PC-3 (cell line): Measurements from ENCODE around the gene TMEM185A. TPM values are rescaled to one million over a fixed set of nuclear protein-coding genes. Genes with fewer than 3 reads are reported as not detected.

Source experiments
- ATAC-seq: fragments of 200-7000 bp; cut with Tn5 transposase; 2 replicates; pipeline ENCODE4 v1.9.1; 2020; ENCODE audit warnings: mild to moderate bottlenecking, moderate library complexity
- BruUV-seq: library from RNA; stranded (reverse); fragments of 400-500 nt; replicated peaks from 2 replicates; lab custom pipeline; 2021; lab: Mats Ljungman, UMichigan
- CTCF ChIA-PET: fragments of 300-600 bp; sonication (Branson Sonifier 250); formaldehyde crosslinking; loops from one replicate; lab custom pipeline; 2022; ENCODE audit warnings: antibody characterized with exemption; lab: Charles Lee
- POLR2A ChIA-PET: fragments of 300-600 bp; sonication (Branson Sonifier 250); formaldehyde crosslinking; loops from one replicate; lab custom pipeline; 2022; ENCODE audit warnings: antibody characterized with exemption; ENCODE audit not compliant: unreplicated experiment; lab: Charles Lee
- DNase-seq: peaks from one replicate; pipeline ENCODE4 v3.0.0-alpha.2; 2015
- H2AFZ ChIP-seq: fragments of 300-600 bp; sonication (generic); 2 replicates; pipeline ENCODE4 v1.6.0; 2016; ENCODE audit warnings: antibody characterized with exemption, low read length
- H3F3A ChIP-seq: fragments of 300-600 bp; sonication (generic); one replicate; pipeline ENCODE4 v1.6.0; 2017; ENCODE audit warnings: antibody characterized with exemption, low read length, control low read depth, mild to moderate bottlenecking; ENCODE audit not compliant: unreplicated experiment
- H3K27ac ChIP-seq: fragments of 300-600 bp; sonication (generic); 2 replicates; pipeline ENCODE4 v1.5.1; 2016; ENCODE audit warnings: mild to moderate bottlenecking, low read length
- H3K27me3 ChIP-seq: fragments of 300-600 bp; sonication (generic); 2 replicates; pipeline ENCODE4 v1.6.1; 2016; ENCODE audit warnings: low read length, mixed read lengths
- H3K36me3 ChIP-seq: fragments of 300-600 bp; sonication (generic); 2 replicates; pipeline ENCODE4 v1.6.1; 2016; ENCODE audit warnings: low read depth, mixed run types, low read length, mixed read lengths
- H3K4me1 ChIP-seq: fragments of 300-600 bp; sonication (generic); 2 replicates; pipeline ENCODE4 v1.5.1; 2016; ENCODE audit warnings: low read length; ENCODE audit not compliant: insufficient read depth
- H3K4me2 ChIP-seq: fragments of 300-600 bp; sonication (generic); 2 replicates; pipeline ENCODE4 v1.6.0; 2016; ENCODE audit warnings: low read length
- H3K4me3 ChIP-seq: fragments of 300-600 bp; sonication (generic); 2 replicates; pipeline ENCODE4 v1.5.1; 2016; ENCODE audit warnings: mild to moderate bottlenecking, low read length, mixed read lengths
- H3K79me2 ChIP-seq: fragments of 300-600 bp; sonication (generic); 2 replicates; pipeline ENCODE4 v1.6.1; 2017; ENCODE audit warnings: low read length, mixed read lengths
- H3K9ac ChIP-seq: fragments of 300-600 bp; sonication (generic); 2 replicates; pipeline ENCODE4 v1.6.0; 2016; ENCODE audit warnings: mild to moderate bottlenecking, low read length
- H3K9me2 ChIP-seq: fragments of 300-600 bp; sonication (generic); replicated peaks from 2 replicates; pipeline ENCODE4 v1.6.1; 2016; ENCODE audit warnings: mixed run types, low read length, mixed read lengths
- H3K9me3 ChIP-seq: fragments of 300-600 bp; sonication (generic); 2 replicates; pipeline ENCODE4 v1.6.1; 2016; ENCODE audit warnings: low read length, mixed read lengths
- H4K20me1 ChIP-seq: fragments of 300-600 bp; sonication (generic); 2 replicates; pipeline ENCODE4 v1.6.1; 2016; ENCODE audit warnings: low read length, mixed read lengths
- EZH2 ChIP-seq: fragments of 300-600 bp; sonication (generic); IDR thresholded peaks from one replicate; pipeline ENCODE4 v1.6.1; 2017; ENCODE audit warnings: antibody characterized with exemption, mild to moderate bottlenecking, low read length; ENCODE audit not compliant: unreplicated experiment
- EZH2phosphoT487 ChIP-seq: fragments of 300-600 bp; sonication (generic); IDR thresholded peaks from 2 replicates; pipeline ENCODE4 v1.6.1; 2018; ENCODE audit warnings: mild to moderate bottlenecking, antibody characterized with exemption, low read length, borderline replicate concordance
- intact Hi-C: fragments of 100-400 bp; cut with micrococcal nuclease; formaldehyde crosslinking; loops from 2 replicates; pipeline ENCODE4 v1.9.0; 2023
- total RNA-seq: library from RNA; depleted of rRNA; stranded (reverse); fragments of >200 nt; gene quantifications from 2 replicates; pipeline ENCODE4 v1.2.3, GENCODE V29; 2014
- TF ChIP-seq, protein P1 (sequence below): fragments of 300-600 bp; sonication (generic); conservative IDR thresholded peaks from 2 replicates; pipeline ENCODE4 v1.5.1; 2017; ENCODE audit warnings: antibody characterized with exemption, low read depth, mild to moderate bottlenecking, low read length

The TMEM185A gene
- total RNA-seq, 1 experiment from 2014 or later, result 14.9 TPM

DNA sequence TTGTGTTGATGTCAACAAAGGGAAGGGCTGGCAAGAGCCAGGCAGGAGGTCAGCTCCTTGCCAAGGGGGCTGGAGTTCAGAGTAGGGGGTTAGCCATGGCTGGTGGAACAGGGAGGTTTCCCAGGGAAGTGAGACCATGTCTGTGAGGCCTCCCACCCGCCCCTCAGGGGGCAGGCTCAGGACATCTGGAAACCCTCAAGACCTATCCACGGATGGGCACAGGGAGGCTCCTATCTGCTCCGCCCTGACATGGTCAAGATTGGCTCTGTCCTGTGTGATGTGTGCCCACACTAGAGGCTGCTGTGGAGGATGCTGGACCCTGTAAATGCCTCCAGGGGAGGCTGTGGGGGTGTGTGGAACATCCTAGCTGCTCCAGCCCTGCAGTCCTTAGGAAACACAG is 8.0 kb upstream of the TMEM185A start:
- no peaks in the 10 kb centered on the region for H3F3A ChIP-seq
- H3K9ac ChIP-seq, result no peak overlapping the region
- no peak overlapping the region for H3K4me3 ChIP-seq
- H4K20me1 ChIP-seq, result no peaks in the 10 kb centered on the region
- H3K4me2 ChIP-seq, result no peak overlapping the region
- no peak for DNase-seq
- TF ChIP-seq EZH2, result no peak
- TF ChIP-seq, protein P1, sequence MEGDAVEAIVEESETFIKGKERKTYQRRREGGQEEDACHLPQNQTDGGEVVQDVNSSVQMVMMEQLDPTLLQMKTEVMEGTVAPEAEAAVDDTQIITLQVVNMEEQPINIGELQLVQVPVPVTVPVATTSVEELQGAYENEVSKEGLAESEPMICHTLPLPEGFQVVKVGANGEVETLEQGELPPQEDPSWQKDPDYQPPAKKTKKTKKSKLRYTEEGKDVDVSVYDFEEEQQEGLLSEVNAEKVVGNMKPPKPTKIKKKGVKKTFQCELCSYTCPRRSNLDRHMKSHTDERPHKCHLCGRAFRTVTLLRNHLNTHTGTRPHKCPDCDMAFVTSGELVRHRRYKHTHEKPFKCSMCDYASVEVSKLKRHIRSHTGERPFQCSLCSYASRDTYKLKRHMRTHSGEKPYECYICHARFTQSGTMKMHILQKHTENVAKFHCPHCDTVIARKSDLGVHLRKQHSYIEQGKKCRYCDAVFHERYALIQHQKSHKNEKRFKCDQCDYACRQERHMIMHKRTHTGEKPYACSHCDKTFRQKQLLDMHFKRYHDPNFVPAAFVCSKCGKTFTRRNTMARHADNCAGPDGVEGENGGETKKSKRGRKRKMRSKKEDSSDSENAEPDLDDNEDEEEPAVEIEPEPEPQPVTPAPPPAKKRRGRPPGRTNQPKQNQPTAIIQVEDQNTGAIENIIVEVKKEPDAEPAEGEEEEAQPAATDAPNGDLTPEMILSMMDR, result no peak
- TF ChIP-seq EZH2phosphoT487, result no peak
- intact Hi-C loops, result no loop called here
- no peak overlapping the region for H3K27ac ChIP-seq
- ATAC-seq, result no peak
- H3K27me3 ChIP-seq, result peaks cover 7% of the 10 kb centered on the region
- no peaks in the 10 kb centered on the region for H3K4me1 ChIP-seq
- no peaks in the 10 kb centered on the region for H3K79me2 ChIP-seq
- no peak overlapping the region for H2AFZ ChIP-seq
- no peaks in the 10 kb centered on the region for H3K9me3 ChIP-seq
- ChIA-PET POLR2A (no interaction called here), CTCF (no interaction called here)
- BruUV-seq, result no TSS peak
- H3K9me2 ChIP-seq, result no peaks in the 10 kb centered on the region
- H3K36me3 ChIP-seq, result no peaks in the 10 kb centered on the region

DNA sequence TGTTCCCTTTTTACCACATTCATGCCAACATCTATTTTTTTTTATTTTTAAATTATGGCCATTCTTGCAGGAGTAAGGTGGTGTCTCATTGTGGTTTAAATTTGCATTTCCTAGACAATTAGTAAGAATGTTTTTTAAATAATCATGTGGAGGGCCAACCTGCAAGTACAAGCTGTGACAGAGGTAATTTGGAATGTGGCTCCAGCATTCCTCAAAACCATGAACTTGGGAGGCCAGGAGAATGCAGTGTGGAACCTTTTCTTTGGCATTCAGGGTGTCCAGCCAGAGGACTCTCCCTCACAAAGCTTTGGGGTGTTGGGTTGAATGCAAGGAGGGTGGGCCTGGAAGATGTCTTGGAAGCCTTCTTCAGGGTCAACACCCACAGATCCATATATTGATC is 7.3 kb upstream of the TMEM185A start:
- no peak for ATAC-seq
- H3K27me3 ChIP-seq, result peaks cover 7% of the 10 kb centered on the region
- H3K36me3 ChIP-seq, result no peaks in the 10 kb centered on the region
- H3K27ac ChIP-seq, result no peak overlapping the region
- H3K9ac ChIP-seq, result no peak overlapping the region
- H2AFZ ChIP-seq, result no peak overlapping the region
- H3K4me1 ChIP-seq, result no peaks in the 10 kb centered on the region
- H3K79me2 ChIP-seq, result no peaks in the 10 kb centered on the region
- CTCF ChIA-PET, result no interaction called here
- intact Hi-C loops, result no loop called here
- no peak for DNase-seq
- H4K20me1 ChIP-seq, result no peaks in the 10 kb centered on the region
- no peak overlapping the region for H3K4me2 ChIP-seq
- no peak overlapping the region for H3K4me3 ChIP-seq
- no peaks in the 10 kb centered on the region for H3K9me3 ChIP-seq
- TF ChIP-seq EZH2 (no peak), EZH2phosphoT487 (no peak)
- TF ChIP-seq, protein P1, result no peak
- POLR2A ChIA-PET, result no interaction called here
- H3K9me2 ChIP-seq, result no peaks in the 10 kb centered on the region
- H3F3A ChIP-seq, result no peaks in the 10 kb centered on the region
- BruUV-seq, result no TSS peak

DNA sequence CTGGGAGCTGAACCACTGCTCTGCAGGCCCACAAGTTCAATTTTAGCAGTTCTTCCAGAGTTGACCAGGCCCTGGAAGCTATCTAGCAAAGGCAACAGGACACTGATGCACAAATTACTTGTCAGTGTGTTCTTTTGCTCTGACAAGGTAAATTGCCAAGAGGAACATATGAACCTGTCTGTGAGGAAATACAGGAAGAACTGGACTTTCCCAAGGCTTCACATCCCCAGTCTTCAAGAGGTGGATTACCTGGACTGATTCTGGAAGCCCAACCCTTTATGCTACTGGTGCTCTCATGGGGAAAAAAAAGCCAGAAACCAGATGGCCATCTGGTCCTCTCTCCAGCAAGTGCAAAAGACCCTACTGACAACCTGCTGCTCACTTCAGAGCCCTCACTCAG is 1.9 kb upstream of the TMEM185A start:
- CTCF ChIA-PET, result no interaction called here
- Histone ChIP-seq H4K20me1 (peaks cover 4% of the 10 kb centered on the region; the same call in 1 of the 2 replicates), H3K9ac (no peak overlapping the region), H3K27me3 (peaks cover 7% of the 10 kb centered on the region; the same call in 1 of the 2 replicates), H3F3A (no peaks in the 10 kb centered on the region), H3K27ac (no peak overlapping the region), H3K36me3 (no peaks in the 10 kb centered on the region), H3K4me1 (peaks cover 20% of the 10 kb centered on the region), H3K4me2 (no peak overlapping the region), H3K9me2 (no peaks in the 10 kb centered on the region), H3K9me3 (no peaks in the 10 kb centered on the region), H2AFZ (no peak overlapping the region), H3K79me2 (peaks cover 27% of the 10 kb centered on the region), H3K4me3 (no peak overlapping the region)
- no peak for TF ChIP-seq EZH2phosphoT487
- TF ChIP-seq EZH2, result no peak
- TF ChIP-seq, protein P1, result no peak
- BruUV-seq, result no TSS peak
- POLR2A ChIA-PET, result no interaction called here
- ATAC-seq (no peak), DNase-seq (no peak)
- intact Hi-C loops, result no loop called here
